Measurements from ENCODE around the gene SMC1B.

DNA sequence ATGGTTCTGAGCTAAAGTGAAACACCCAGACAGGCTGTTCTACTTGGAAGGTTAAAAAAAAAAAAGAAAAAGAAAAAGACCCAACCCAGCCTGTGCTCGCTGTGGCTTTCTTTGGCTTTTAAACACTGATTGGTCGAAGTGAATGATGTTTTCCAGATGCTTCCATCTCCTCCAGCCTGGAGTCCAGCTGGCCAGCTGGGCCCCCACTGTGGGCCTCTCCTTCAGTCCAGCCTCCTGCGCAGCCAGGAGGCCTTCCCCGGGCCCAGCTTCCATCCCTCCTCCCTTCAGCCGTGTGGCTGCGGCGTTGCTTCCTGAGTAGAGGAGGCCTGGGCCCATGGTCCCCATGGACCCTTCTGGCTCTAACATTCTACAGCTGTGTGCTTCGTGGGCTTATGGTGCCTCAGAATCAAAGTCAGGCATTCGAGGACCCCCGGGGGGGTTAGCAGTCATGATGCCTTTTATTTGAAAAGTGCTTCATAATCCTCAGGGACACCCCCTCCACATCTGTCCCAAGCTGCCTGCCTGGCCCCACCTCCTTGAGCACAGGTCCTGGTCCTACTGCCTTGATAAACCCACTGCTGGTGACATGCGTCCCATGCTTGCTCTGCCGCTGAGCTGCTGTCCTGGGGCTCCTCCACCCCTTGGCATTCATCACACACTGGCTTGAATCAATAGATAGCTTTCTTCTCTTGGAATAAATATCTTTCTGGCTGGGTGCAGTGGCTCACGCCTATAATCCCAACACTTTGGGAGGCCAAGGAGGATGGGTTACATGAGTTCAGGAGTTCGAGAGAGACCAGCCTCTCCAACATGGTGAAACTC lies 47.1 kb upstream of the SMC1B start:
- no peak for TF ChIP-seq KDM5A (IDR thresholded peaks at IDR 0.05; ENCODE audit: low read length)
- TF ChIP-seq CEBPB (IDR thresholded peaks at IDR 0.05; ENCODE audit: low read depth, low read length) = no peak
- no peak for TF ChIP-seq POLR2AphosphoS5 (IDR thresholded peaks at IDR 0.05; ENCODE audit: low read depth, low read length)
- TF ChIP-seq RFX5 (IDR thresholded peaks at IDR 0.05; ENCODE audit: borderline replicate concordance, low read depth, low read length) = no peak
- no peak for TF ChIP-seq NRF1 (IDR thresholded peaks at IDR 0.05; ENCODE audit: low read depth, low read length)
- no peak for TF ChIP-seq EZH2 (IDR thresholded peaks at IDR 0.05; ENCODE audit: low read depth, low read length, severe bottlenecking)
- TF ChIP-seq, protein P1, sequence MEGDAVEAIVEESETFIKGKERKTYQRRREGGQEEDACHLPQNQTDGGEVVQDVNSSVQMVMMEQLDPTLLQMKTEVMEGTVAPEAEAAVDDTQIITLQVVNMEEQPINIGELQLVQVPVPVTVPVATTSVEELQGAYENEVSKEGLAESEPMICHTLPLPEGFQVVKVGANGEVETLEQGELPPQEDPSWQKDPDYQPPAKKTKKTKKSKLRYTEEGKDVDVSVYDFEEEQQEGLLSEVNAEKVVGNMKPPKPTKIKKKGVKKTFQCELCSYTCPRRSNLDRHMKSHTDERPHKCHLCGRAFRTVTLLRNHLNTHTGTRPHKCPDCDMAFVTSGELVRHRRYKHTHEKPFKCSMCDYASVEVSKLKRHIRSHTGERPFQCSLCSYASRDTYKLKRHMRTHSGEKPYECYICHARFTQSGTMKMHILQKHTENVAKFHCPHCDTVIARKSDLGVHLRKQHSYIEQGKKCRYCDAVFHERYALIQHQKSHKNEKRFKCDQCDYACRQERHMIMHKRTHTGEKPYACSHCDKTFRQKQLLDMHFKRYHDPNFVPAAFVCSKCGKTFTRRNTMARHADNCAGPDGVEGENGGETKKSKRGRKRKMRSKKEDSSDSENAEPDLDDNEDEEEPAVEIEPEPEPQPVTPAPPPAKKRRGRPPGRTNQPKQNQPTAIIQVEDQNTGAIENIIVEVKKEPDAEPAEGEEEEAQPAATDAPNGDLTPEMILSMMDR (IDR thresholded peaks at IDR 0.05; ENCODE audit: control extremely low read depth in 1 of 3, insufficient read depth in 1 of 3, low read depth in 1 of 3, low read length in 3 of 3) = no peak
